ENCODE data around the gene MOCS1.

The MOCS1 gene

DNA sequence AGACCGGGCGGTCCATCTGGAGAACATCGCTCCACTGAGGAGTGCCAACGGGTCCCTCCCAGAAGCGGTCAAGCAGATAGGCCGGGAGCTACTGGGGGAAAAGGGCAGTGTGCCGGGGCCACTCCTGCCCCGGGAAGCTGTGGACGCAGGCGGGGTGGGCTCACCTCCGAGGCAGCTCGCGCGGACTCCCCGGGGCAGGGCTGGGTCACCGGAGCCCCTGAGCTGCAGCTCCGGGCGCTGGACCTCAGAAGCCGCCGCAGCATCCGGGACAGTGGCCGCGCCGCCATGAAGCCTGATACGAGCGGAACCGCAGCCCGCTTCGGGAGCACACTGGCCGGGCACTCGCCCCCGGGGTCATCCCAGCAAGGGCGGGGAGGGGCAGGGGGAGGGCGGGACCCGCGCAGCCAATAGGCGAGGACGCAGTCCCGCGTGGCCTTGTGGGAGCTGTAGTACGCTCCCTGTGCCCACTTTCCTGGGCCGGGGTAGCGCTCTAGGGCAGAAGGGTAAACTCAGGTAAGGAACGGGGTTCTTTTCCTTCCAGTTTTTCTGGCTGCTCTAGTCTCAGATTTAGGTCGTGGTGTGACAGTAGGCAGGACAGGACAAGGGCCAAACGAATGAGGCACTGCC, at the start of gene MOCS1:
Gene MOCS1, minus strand, starts transcription at position 332 of the 627 bp plus-strand sequence. Its CDS starts 45 bp downstream, at position 287.
- TF ChIP-seq, protein P1, sequence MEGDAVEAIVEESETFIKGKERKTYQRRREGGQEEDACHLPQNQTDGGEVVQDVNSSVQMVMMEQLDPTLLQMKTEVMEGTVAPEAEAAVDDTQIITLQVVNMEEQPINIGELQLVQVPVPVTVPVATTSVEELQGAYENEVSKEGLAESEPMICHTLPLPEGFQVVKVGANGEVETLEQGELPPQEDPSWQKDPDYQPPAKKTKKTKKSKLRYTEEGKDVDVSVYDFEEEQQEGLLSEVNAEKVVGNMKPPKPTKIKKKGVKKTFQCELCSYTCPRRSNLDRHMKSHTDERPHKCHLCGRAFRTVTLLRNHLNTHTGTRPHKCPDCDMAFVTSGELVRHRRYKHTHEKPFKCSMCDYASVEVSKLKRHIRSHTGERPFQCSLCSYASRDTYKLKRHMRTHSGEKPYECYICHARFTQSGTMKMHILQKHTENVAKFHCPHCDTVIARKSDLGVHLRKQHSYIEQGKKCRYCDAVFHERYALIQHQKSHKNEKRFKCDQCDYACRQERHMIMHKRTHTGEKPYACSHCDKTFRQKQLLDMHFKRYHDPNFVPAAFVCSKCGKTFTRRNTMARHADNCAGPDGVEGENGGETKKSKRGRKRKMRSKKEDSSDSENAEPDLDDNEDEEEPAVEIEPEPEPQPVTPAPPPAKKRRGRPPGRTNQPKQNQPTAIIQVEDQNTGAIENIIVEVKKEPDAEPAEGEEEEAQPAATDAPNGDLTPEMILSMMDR (IDR thresholded peaks at IDR 0.05; ENCODE audit: low read length, missing control alignments), result no peak
- peak; percentile 71 for DNase-seq (ENCODE audit: low read depth)
- peak within 1 kb of the TSS; percentile 79 for H3K4me3 ChIP-seq (replicated peaks; ENCODE audit: low read depth, low read length)

DNA sequence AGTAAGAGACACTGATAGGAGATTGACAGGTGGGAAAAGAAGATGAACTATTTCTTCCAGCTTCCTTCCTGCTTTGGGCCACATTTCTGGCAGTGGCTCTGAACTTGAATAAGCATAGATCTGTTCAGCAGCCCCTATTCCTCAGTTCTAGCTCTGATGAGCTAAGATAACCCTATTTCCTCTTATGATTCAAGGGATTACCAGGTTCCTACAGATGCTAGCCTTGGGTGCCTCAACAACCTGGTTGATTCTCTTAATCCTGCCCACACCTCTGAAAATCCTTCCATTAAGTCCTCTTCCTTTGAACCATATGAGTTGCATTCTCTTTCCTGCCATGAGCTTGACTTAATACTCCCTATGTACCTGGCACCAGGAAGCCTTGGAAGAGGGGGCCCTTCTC, 49.8 kb upstream of the MOCS1 start:
- no peak for DNase-seq (ENCODE audit: low read depth)
- TF ChIP-seq, protein P1 (IDR thresholded peaks at IDR 0.05; ENCODE audit: low read length, missing control alignments), result no peak
- no peak overlapping the region for H3K4me3 ChIP-seq (replicated peaks; ENCODE audit: low read depth, low read length)

- no peak for DNase-seq (ENCODE audit: low read depth)
- H3K4me3 ChIP-seq (replicated peaks; ENCODE audit: low read depth, low read length), result no peak overlapping the region
- TF ChIP-seq, protein P1 (IDR thresholded peaks at IDR 0.05; ENCODE audit: low read length, missing control alignments), result no peak
Measured at GRCh38 chr6:39983193-39983592, 48.9 kb upstream of the MOCS1 start.

- TF ChIP-seq, protein P1 (IDR thresholded peaks at IDR 0.05; ENCODE audit: low read length, missing control alignments), result no peak
- H3K4me3 ChIP-seq (replicated peaks; ENCODE audit: low read depth, low read length), result no peak overlapping the region
Measured at GRCh38 chr6:39982720-39983119, 48.5 kb upstream of the MOCS1 start.

DNA sequence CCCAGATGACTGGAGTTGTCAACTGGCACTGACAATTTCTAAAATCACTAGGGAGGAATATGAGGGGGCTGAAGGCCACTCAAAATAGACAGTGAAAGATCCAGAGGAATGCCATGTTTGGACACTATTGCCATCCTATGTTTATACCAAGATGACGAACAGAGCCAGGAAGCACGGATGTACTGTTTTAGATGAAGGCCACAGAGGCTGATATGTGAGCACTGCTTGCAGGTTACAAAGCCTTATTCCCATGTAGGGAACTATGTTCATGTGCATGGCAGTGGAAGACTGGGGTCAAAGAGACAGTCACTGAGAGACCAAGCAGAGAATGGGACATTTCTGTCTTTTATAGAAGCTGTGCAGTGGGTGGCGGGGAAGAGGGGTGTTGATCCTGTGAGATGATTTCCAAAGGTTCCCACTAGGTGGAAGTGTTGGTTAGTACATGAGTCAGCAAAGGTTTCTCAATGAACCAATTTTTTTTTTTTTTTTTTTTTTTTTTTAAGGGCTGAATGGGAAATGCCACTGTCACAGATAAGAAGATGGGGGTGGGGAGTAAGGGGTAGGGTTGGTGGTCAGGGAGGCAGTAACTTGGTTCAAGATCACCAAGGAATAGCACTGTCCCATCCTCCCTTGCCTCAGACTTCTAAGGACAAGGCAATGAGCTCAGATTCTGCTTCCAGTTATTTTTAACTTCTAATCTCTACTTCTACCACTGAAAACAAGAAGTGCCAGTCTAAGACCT, 46.7 kb upstream of the MOCS1 start:
- DNase-seq (ENCODE audit: low read depth), result peak; percentile 72
- no peak overlapping the region for H3K4me3 ChIP-seq (replicated peaks; ENCODE audit: low read depth, low read length)
- TF ChIP-seq, protein P1 (IDR thresholded peaks at IDR 0.05; ENCODE audit: low read length, missing control alignments), result peak; percentile 58

More at GRCh38 chr6:39982720-39983119, 48.5 kb upstream of the MOCS1 start:
- no peak for DNase-seq (ENCODE audit: low read depth)

DNA sequence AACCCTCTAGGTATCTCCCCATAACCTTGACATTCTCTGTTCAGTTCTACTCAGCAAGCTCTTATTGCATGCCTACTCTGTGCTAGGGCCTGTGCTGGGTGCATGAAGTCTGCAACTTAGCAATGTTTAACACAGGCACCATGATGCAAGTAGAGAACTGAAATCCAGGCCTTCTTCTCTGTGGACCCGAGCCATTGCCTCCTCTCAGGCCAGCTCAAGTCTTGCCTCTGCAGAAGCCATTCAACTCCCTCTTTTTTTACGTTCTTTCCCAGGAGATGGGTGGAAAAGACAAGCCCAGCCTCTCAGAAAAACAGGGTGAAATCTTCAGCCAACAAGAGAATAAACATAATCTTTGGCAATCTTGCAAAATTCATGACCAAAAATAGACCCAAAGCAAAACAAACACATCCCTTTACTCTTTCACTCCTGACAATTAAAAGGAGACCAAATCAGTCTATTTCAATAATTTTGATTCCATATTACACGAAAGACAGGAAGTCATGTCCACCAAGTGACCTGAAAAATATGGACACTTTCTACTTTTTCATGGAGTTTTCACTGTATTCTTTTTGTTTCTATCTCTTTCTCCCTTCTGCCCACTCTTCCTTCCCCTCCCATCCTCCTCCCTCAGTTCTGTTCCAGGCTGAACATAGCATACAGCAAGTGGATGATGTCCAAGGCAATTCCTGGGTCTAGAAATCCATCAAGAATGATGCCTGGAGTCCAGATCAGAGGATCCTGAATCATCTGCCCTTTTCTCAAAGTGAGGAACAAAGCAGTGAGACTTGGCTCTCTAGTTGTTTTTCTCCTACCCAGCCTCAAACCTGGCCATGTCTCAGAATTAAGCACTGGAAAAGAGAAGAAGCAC, 45.4 kb upstream of the MOCS1 start:
- H3K4me3 ChIP-seq (replicated peaks; ENCODE audit: low read depth, low read length), result no peak overlapping the region
- TF ChIP-seq, protein P1 (IDR thresholded peaks at IDR 0.05; ENCODE audit: low read length, missing control alignments), result no peak
- DNase-seq (ENCODE audit: low read depth), result no peak

Measured in fibroblast of pulmonary artery (primary cell).